ENCODE measurements around the gene LIPH. TPM values are rescaled to one million over a fixed set of nuclear protein-coding genes. Genes with fewer than 3 reads are reported as not detected.
"Not testable (repeated sequence)": the region's sequence is repeated elsewhere in the genome, so short reads cannot be mapped to it uniquely, and the experiment has no call there.

The LIPH gene
- total RNA-seq, 2 donors from 2014 or later = 2.0 to 4.5 TPM

GRCh38 chr3:185575108-185575869, 22.9 kb upstream of the LIPH start:
- TF ChIP-seq CTCF (IDR thresholded peaks at IDR 0.05) = peak; percentile 51
- not testable (repeated sequence) for H3K27me3 ChIP-seq (replicated peaks; ENCODE audit: insufficient read depth); DNase-seq (ENCODE audit: low spot score); H3K4me1 ChIP-seq (ENCODE audit: control insufficient read depth in 1 of 2, low read depth in 2 of 2); H3K36me3 ChIP-seq; H3K9me3 ChIP-seq; H3K27ac ChIP-seq; H3K4me3 ChIP-seq; ATAC-seq (ENCODE audit: insufficient number of reproducible peaks, low FRiP score, low read depth)

GRCh38 chr3:185572183-185572582, 19.8 kb upstream of the LIPH start:
- H3K4me1 ChIP-seq (ENCODE audit: control insufficient read depth in 1 of 2, low read depth in 2 of 2) = no peaks in the 10 kb centered on the region
- H3K36me3 ChIP-seq = no peaks in the 10 kb centered on the region
- H3K4me3 ChIP-seq = no peak overlapping the region
- ATAC-seq (ENCODE audit: insufficient number of reproducible peaks, low FRiP score, low read depth) (no peak), DNase-seq (ENCODE audit: low spot score) (no peak)
- H3K27me3 ChIP-seq (replicated peaks; ENCODE audit: insufficient read depth) = no peaks in the 10 kb centered on the region
- TF ChIP-seq CTCF (IDR thresholded peaks at IDR 0.05) = no peak
- no peak overlapping the region for H3K27ac ChIP-seq
- no peaks in the 10 kb centered on the region for H3K9me3 ChIP-seq

- Histone ChIP-seq H3K9me3 (no peaks in the 10 kb centered on the region), H3K36me3 (no peaks in the 10 kb centered on the region), H3K27me3 (replicated peaks; ENCODE audit: insufficient read depth) (no peaks in the 10 kb centered on the region), H3K4me1 (ENCODE audit: control insufficient read depth in 1 of 2, low read depth in 2 of 2) (no peaks in the 10 kb centered on the region), H3K27ac (no peak overlapping the region), H3K4me3 (no peak overlapping the region)
- ATAC-seq (ENCODE audit: insufficient number of reproducible peaks, low FRiP score, low read depth) (no peak), DNase-seq (ENCODE audit: low spot score) (no peak)
- no peak for TF ChIP-seq CTCF (IDR thresholded peaks at IDR 0.05)
These were observed 9.6 kb upstream of the LIPH start for GRCh38 chr3:185561958-185562357.

- Histone ChIP-seq H3K4me1 (ENCODE audit: control insufficient read depth in 1 of 2, low read depth in 2 of 2) (no peaks in the 10 kb centered on the region), H3K27ac (no peak overlapping the region), H3K9me3 (no peaks in the 10 kb centered on the region), H3K27me3 (replicated peaks; ENCODE audit: insufficient read depth) (no peaks in the 10 kb centered on the region), H3K36me3 (no peaks in the 10 kb centered on the region), H3K4me3 (no peak overlapping the region)
- DNase-seq (ENCODE audit: low spot score) (no peak), ATAC-seq (ENCODE audit: insufficient number of reproducible peaks, low FRiP score, low read depth) (no peak)
- no peak for TF ChIP-seq CTCF (IDR thresholded peaks at IDR 0.05)
These were observed 9.1 kb upstream of the LIPH start for GRCh38 chr3:185561374-185561943.

GRCh38 chr3:185560676-185561075, 8.3 kb upstream of the LIPH start:
- H3K9me3 ChIP-seq = no peaks in the 10 kb centered on the region
- H3K4me3 ChIP-seq = no peak overlapping the region
- DNase-seq (ENCODE audit: low spot score) (no peak), ATAC-seq (ENCODE audit: insufficient number of reproducible peaks, low FRiP score, low read depth) (no peak)
- no peak for TF ChIP-seq CTCF (IDR thresholded peaks at IDR 0.05)
- no peaks in the 10 kb centered on the region for H3K27me3 ChIP-seq (replicated peaks; ENCODE audit: insufficient read depth)
- H3K4me1 ChIP-seq (ENCODE audit: control insufficient read depth in 1 of 2, low read depth in 2 of 2) = no peaks in the 10 kb centered on the region
- H3K27ac ChIP-seq = no peak overlapping the region
- no peaks in the 10 kb centered on the region for H3K36me3 ChIP-seq

All from thoracic aorta (tissue), 2 donors.